ENCODE results near the gene TST.

TST gene

DNA sequence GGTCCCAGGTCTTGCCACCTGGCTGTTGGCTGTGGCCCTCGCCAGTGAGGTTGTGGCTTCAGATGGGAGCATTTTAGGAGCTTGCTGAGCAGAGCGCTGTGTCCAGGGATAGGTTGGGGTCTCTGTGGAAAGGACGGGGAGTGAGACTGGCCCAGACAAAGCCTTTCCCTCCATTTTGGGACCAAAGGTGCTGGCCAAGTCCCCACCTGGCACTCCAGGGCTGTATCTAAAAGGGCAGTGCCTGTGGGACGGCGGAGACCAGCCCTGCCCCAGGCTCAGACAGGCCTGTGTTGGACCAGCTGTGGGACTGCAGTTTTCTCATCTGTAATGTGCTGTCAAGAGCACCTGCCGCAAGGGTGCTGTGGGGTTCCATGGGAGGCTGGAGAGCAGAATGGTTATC is 27.3 kb upstream of the TST start:
- no peak for DNase-seq
- H3K36me3 Mint-ChIP-seq (ENCODE audit: low read depth), result no peaks in the 10 kb centered on the region
- H3K9me3 Mint-ChIP-seq, result no peaks in the 10 kb centered on the region
- H3K4me1 Mint-ChIP-seq, result peaks cover 28% of the 10 kb centered on the region
- H3K27me3 Mint-ChIP-seq (ENCODE audit: low read depth, poor library complexity), result peaks cover 3% of the 10 kb centered on the region
- TF ChIP-seq, protein P1, sequence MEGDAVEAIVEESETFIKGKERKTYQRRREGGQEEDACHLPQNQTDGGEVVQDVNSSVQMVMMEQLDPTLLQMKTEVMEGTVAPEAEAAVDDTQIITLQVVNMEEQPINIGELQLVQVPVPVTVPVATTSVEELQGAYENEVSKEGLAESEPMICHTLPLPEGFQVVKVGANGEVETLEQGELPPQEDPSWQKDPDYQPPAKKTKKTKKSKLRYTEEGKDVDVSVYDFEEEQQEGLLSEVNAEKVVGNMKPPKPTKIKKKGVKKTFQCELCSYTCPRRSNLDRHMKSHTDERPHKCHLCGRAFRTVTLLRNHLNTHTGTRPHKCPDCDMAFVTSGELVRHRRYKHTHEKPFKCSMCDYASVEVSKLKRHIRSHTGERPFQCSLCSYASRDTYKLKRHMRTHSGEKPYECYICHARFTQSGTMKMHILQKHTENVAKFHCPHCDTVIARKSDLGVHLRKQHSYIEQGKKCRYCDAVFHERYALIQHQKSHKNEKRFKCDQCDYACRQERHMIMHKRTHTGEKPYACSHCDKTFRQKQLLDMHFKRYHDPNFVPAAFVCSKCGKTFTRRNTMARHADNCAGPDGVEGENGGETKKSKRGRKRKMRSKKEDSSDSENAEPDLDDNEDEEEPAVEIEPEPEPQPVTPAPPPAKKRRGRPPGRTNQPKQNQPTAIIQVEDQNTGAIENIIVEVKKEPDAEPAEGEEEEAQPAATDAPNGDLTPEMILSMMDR (IDR thresholded peaks at IDR 0.05), result no peak
- no peak overlapping the region for H3K27ac Mint-ChIP-seq
- H3K4me3 Mint-ChIP-seq, result no peak overlapping the region

DNA sequence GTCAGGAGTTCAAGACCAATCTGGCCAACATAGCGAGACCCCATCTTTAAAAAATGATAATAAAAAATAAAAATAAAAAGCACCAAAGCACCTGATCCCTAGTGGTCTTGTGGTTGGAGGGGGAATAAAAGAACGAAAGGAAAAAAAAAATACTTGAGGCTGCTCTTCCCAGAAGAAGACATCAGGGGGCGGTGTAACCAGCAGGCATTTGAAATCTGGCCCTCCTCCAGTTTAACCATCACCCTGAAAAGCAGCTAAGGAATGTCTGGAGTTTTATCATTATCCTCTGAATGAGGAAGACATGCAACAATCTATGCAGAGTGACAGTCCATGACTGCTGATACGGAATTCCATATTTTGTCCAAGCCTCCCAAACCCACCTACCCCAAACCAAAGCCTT is 26.7 kb upstream of the TST start:
- Mint-ChIP-seq H3K27ac (no peak overlapping the region), H3K27me3 (ENCODE audit: low read depth, poor library complexity) (peaks cover 3% of the 10 kb centered on the region), H3K9me3 (no peaks in the 10 kb centered on the region), H3K4me1 (peaks cover 29% of the 10 kb centered on the region), H3K36me3 (ENCODE audit: low read depth) (no peaks in the 10 kb centered on the region), H3K4me3 (no peak overlapping the region)
- TF ChIP-seq, protein P1 (IDR thresholded peaks at IDR 0.05), result peak; percentile 51
- DNase-seq, result no peak

DNA sequence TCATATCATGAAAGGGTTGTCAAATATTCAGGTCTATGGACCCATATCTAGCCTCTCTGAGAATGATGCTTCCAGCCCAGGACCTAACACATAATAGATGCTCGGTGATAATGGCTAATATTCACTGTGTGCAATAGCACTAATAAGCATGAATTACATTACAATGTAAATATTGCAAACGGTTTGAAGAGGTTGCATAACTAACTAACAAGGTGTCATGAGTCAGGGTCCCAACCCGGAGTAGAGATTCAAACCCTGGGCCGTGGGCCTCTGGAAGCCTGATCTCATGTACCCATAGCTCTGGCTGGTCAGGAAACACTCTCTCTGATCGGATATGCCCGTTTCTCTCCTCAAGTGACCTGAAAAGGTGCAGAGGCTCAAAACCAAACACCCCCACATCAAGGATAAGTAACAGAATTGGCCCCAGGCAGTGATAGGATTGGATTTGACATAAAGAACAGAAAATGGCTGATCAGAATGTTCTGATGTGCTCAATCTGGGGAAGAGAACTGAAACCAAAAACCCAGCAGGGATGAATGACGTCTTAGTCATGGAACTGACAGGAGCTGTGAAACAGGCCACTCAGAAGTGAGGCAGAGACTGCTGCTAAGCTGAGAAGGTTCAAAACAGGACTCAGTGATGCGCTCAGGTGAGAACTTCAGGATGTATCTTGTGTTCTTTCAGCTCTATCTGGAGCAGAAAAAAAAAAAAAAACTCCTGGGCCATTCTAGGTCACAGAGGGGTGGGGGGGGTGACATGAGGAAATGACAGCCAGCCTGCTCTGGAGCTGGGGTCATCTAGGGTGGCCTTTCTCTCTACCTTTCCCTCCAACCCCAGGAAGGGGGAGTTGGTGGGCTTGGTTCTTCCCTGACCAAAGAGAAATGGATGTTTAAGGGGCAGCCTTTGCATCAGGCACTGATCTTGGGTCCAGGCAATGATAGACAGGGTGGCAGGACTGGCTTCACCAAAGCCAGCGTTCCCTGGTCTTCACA is 25.7 kb upstream of the TST start:
- DNase-seq, result no peak
- H3K4me1 Mint-ChIP-seq, result peaks cover 32% of the 10 kb centered on the region
- TF ChIP-seq, protein P1 (IDR thresholded peaks at IDR 0.05), result no peak
- peaks cover 3% of the 10 kb centered on the region for H3K27me3 Mint-ChIP-seq (ENCODE audit: low read depth, poor library complexity)
- no peaks in the 10 kb centered on the region for H3K36me3 Mint-ChIP-seq (ENCODE audit: low read depth)
- no peak overlapping the region for H3K27ac Mint-ChIP-seq
- no peaks in the 10 kb centered on the region for H3K9me3 Mint-ChIP-seq
- no peak overlapping the region for H3K4me3 Mint-ChIP-seq

DNA sequence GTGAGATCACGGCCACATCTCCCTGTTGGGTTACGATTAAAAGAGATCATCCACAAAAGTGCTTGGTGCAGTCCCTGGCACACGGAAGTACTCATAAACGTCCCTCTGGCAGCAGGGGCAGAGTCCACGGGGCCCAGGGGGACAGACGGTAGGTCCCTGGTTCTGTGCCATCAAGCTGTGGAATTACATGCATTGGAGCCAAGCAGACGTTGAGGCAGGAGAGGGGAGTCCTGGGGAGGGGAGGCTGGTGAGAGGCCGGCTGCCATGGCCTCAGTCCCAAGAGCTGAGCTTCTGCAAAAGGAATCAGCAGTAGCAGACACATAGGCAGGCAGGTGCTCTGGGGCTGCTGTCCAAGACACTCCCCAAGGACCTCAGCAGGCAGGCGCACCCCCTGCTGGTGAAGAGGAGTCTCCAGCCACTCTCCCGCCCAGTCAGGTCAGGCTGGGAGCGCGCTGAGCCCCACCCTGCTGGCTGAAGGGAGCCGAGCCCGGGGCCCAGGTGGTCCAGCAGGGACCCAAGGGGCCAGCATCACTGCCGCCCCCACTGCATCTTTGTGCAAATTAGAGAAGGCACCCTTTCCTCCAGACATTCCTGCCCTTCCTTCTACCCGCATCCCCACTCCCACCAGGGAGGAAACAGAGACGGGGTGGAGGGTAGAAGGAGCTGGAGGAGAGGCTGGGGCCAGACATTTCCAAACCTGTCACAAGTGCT is 24.7 kb upstream of the TST start:
- Mint-ChIP-seq H3K27ac (no peak overlapping the region), H3K36me3 (ENCODE audit: low read depth) (no peaks in the 10 kb centered on the region), H3K4me3 (no peak overlapping the region), H3K27me3 (ENCODE audit: low read depth, poor library complexity) (peaks cover 3% of the 10 kb centered on the region), H3K9me3 (no peaks in the 10 kb centered on the region), H3K4me1 (peaks cover 32% of the 10 kb centered on the region)
- peak; percentile 64 for DNase-seq
- TF ChIP-seq, protein P1 (IDR thresholded peaks at IDR 0.05), result peak; percentile 62

DNA sequence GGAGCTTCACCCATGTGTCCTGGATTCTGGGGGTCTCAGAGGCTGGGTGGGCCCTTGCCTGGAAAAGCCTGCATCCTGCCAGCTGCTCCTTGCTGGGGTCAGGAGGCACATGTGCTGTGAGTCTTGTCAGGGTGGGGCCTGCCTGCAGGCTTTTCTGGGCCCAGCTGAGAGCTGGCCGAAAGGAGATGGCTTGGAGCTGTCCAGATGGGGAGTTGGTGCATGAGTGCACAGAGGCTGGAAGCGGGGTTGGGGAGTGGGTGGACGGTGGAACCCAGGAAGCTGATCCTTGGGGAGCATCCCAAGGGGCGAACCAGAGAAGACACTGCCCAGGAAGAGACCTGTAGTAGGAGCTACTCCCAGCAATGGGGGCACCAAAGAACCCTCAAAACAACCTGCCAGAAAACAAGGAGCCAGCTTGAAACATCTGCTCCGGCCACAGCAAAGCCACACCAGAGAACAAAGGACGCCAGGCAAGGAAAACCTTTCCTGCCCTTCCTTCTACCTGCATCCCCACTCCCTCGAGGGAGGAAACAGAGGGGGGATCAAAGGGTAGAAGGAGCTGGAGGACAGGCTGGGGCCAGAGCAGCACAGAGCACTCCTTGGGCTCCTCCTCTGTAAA is 24.1 kb upstream of the TST start:
- Mint-ChIP-seq H3K27me3 (ENCODE audit: low read depth, poor library complexity) (peaks cover 3% of the 10 kb centered on the region), H3K9me3 (no peaks in the 10 kb centered on the region), H3K27ac (no peak overlapping the region), H3K4me1 (peaks cover 32% of the 10 kb centered on the region), H3K36me3 (ENCODE audit: low read depth) (no peaks in the 10 kb centered on the region), H3K4me3 (no peak overlapping the region)
- DNase-seq, result no peak
- TF ChIP-seq, protein P1 (IDR thresholded peaks at IDR 0.05), result no peak
